ENCODE results near the gene PRXL2B.

DNA sequence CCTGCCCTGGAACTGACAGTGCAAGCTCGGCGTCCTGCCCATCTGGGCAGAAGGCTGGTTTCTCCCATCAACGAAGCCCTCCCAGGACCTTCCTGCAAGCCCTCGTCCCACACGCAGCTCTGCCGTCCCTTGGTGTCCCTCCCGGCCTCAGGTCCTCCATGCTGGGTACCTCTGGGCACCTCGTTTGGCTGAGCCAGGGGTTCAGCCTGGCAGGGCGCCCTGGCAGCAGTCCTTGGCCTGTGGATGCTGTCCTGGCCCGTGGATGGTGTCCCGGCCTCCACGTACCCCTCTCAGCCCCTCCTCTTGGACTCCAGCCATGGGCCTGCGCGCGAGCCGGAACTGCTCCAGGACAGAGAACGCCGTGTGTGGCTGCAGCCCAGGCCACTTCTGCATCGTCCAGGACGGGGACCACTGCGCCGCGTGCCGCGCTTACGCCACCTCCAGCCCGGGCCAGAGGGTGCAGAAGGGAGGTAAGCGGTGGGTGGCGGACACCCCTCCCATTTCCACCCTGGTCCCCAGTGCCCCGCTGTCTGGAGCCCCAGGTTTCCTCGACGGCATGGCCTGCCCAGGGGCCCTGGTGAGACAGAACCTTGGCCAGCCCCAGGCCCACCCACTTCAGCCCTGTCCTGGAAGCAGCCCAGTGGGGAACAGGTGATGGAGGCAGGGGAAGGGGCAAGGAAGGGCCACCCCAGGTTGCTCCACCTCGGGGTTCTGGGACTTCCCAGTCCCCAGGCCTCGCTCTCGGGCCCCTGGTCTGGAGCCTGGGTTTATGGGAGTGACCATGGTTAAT lies 26.9 kb upstream of the PRXL2B start:
- TF ChIP-seq POLR2A (IDR thresholded peaks at IDR 0.05; ENCODE audit: low read depth, low read length): no peak
- no peak for TF ChIP-seq TAF1 (IDR thresholded peaks at IDR 0.05; ENCODE audit: borderline replicate concordance, low read depth, low read length)
